Fibroblast of skin of scalp (primary cell): ENCODE data around the gene FAAP20. TPM values are rescaled to one million over a fixed set of nuclear protein-coding genes. Genes with fewer than 3 reads are reported as not detected.

Experiments used
- DNase-seq: peaks from one replicate; pipeline ENCODE4 v3.0.0-alpha.2; 2013
- polyA plus RNA-seq, 2 experiments: library from polyadenylated mRNA; unstranded; fragments of 120-200 nt; gene quantifications; one replicate each; pipeline ENCODE4 v1.2.1, GENCODE V29; 2013; ENCODE audit not compliant: insufficient read length in 2 of 2

FAAP20 gene
- 74.2 TPM for polyA plus RNA-seq (2013, experiment 1 of 2; ENCODE audit: insufficient read length)
- polyA plus RNA-seq (2013, experiment 2 of 2; ENCODE audit: insufficient read length), result 71.5 TPM

GRCh38 chr1:2194319-2194897 is at the start of gene FAAP20:
Gene FAAP20 (minus strand): TSS chr1:2194772. CDS start chr1:2194749, 23 bp downstream.
- peak; percentile 75 for DNase-seq

GRCh38 chr1:2242814-2243725 is 48.5 kb upstream of the FAAP20 start:
- DNase-seq, result no peak

- DNase-seq, result no peak
These were observed 47.2 kb upstream of the FAAP20 start for GRCh38 chr1:2241820-2242219.

- peak; percentile 46 for DNase-seq
These were observed 45.9 kb upstream of the FAAP20 start for GRCh38 chr1:2240270-2241156.

GRCh38 chr1:2239384-2239985 is 44.9 kb upstream of the FAAP20 start:
- DNase-seq, result no peak

GRCh38 chr1:2239013-2239370 is 44.4 kb upstream of the FAAP20 start:
- no peak for DNase-seq

- DNase-seq, result no peak
These were observed 43.9 kb upstream of the FAAP20 start for GRCh38 chr1:2238361-2239012.

- DNase-seq, result no peak
These were observed 43.2 kb upstream of the FAAP20 start for GRCh38 chr1:2237773-2238172.

- DNase-seq, result no peak
These were observed 42.4 kb upstream of the FAAP20 start for GRCh38 chr1:2236695-2237677.

- DNase-seq, result no peak
These were observed 40.9 kb upstream of the FAAP20 start for GRCh38 chr1:2235300-2235998.

- no peak for DNase-seq
These were observed 40.2 kb upstream of the FAAP20 start for GRCh38 chr1:2234762-2235113.

- peak; percentile 91 for DNase-seq
These were observed 39.6 kb upstream of the FAAP20 start for GRCh38 chr1:2233997-2234761.

GRCh38 chr1:2233468-2233867 is 38.9 kb upstream of the FAAP20 start:
- no peak for DNase-seq

- DNase-seq, result no peak
These were observed 38.4 kb upstream of the FAAP20 start for GRCh38 chr1:2232916-2233438.

- no peak for DNase-seq
These were observed 37.8 kb upstream of the FAAP20 start for GRCh38 chr1:2232255-2232915.

- DNase-seq, result peak; percentile 87
These were observed 37.1 kb upstream of the FAAP20 start for GRCh38 chr1:2231532-2232254.

GRCh38 chr1:2230781-2231531 is 36.4 kb upstream of the FAAP20 start:
- DNase-seq, result no peak
